NT2/D1 (cell line): ENCODE data around the gene CACNA1H.

Source experiments
- DNase-seq: peaks from one replicate; pipeline ENCODE4 v3.0.0-alpha.2; 2011; ENCODE audit warnings: low read depth, low spot score
- H3K27me3 ChIP-seq: 2 replicates; pipeline ENCODE4 v1.6.0; 2011; ENCODE audit warnings: mild to moderate bottlenecking; ENCODE audit not compliant: insufficient read length, insufficient read depth
- H3K36me3 ChIP-seq: 2 replicates; pipeline ENCODE4 v1.6.1; 2011; ENCODE audit warnings: mild to moderate bottlenecking, low read length, mixed read lengths; ENCODE audit not compliant: insufficient read depth, insufficient read length
- H3K4me1 ChIP-seq: 2 replicates; pipeline ENCODE4 v1.5.1; 2011; ENCODE audit not compliant: insufficient read depth, insufficient read length
- H3K4me3 ChIP-seq: 2 replicates; pipeline ENCODE4 v1.5.1; 2011; ENCODE audit warnings: low read depth; ENCODE audit not compliant: insufficient read length
- H3K9ac ChIP-seq: 2 replicates; pipeline ENCODE4 v1.6.0; 2011; ENCODE audit warnings: low read depth; ENCODE audit not compliant: insufficient read length
- H3K9me3 ChIP-seq: 2 replicates; pipeline ENCODE4 v1.5.1; 2011; ENCODE audit warnings: mild to moderate bottlenecking, low read length; ENCODE audit not compliant: insufficient read depth
- SUZ12 ChIP-seq: IDR thresholded peaks from 2 replicates; pipeline ENCODE4 v1.6.1; 2011; ENCODE audit not compliant: insufficient read length, insufficient read depth; ENCODE audit errors: extremely low read depth
- YY1 ChIP-seq: IDR thresholded peaks from 2 replicates; pipeline ENCODE4 v1.6.1; 2011; ENCODE audit not compliant: insufficient read length, insufficient read depth
- ZNF274 ChIP-seq: IDR thresholded peaks from 2 replicates; pipeline ENCODE4 v1.6.1; 2011; ENCODE audit warnings: mild to moderate bottlenecking, low read depth, low read length

Gene CACNA1H

GRCh38 chr16:1171854-1172428 lies 19.0 kb downstream of the CACNA1H start:
- Histone ChIP-seq H3K9ac (no peak overlapping the region), H3K4me3 (no peak overlapping the region), H3K36me3 (peaks cover 12% of the 10 kb centered on the region), H3K9me3 (no peaks in the 10 kb centered on the region), H3K27me3 (no peaks in the 10 kb centered on the region), H3K4me1 (peaks cover 22% of the 10 kb centered on the region)
- TF ChIP-seq YY1 = no peak
- TF ChIP-seq ZNF274 = no peak
- no peak for TF ChIP-seq SUZ12
- no peak for DNase-seq

- H3K4me3 ChIP-seq = no peak overlapping the region
- H3K9ac ChIP-seq = no peak overlapping the region
- peaks cover 28% of the 10 kb centered on the region for H3K4me1 ChIP-seq
- H3K9me3 ChIP-seq = no peaks in the 10 kb centered on the region
- TF ChIP-seq ZNF274 (no peak), YY1 (no peak), SUZ12 (no peak)
- no peaks in the 10 kb centered on the region for H3K27me3 ChIP-seq
- no peak for DNase-seq
- peaks cover 8% of the 10 kb centered on the region for H3K36me3 ChIP-seq
Measured at GRCh38 chr16:1172651-1173050, 19.7 kb downstream of the CACNA1H start.

GRCh38 chr16:1173788-1174451 lies 21.0 kb downstream of the CACNA1H start:
- H3K4me3 ChIP-seq = no peak overlapping the region
- TF ChIP-seq ZNF274 (no peak), YY1 (no peak), SUZ12 (no peak)
- H3K9me3 ChIP-seq = no peaks in the 10 kb centered on the region
- H3K27me3 ChIP-seq = no peaks in the 10 kb centered on the region
- DNase-seq = no peak
- H3K4me1 ChIP-seq = peaks cover 31% of the 10 kb centered on the region
- no peak overlapping the region for H3K9ac ChIP-seq
- peaks cover 8% of the 10 kb centered on the region for H3K36me3 ChIP-seq

GRCh38 chr16:1174477-1175357 lies 21.8 kb downstream of the CACNA1H start:
- H3K36me3 ChIP-seq = peaks cover 8% of the 10 kb centered on the region
- H3K4me3 ChIP-seq = no peak overlapping the region
- TF ChIP-seq YY1 (no peak), SUZ12 (no peak), ZNF274 (no peak)
- H3K9ac ChIP-seq = no peak overlapping the region
- DNase-seq = no peak
- no peaks in the 10 kb centered on the region for H3K27me3 ChIP-seq
- H3K4me1 ChIP-seq = peaks cover 26% of the 10 kb centered on the region
- H3K9me3 ChIP-seq = no peaks in the 10 kb centered on the region

GRCh38 chr16:1175566-1176279 lies 22.8 kb downstream of the CACNA1H start:
- peaks cover 25% of the 10 kb centered on the region for H3K4me1 ChIP-seq
- TF ChIP-seq ZNF274 (no peak), SUZ12 (no peak), YY1 (no peak)
- H3K4me3 ChIP-seq = no peak overlapping the region
- H3K9me3 ChIP-seq = no peaks in the 10 kb centered on the region
- no peak for DNase-seq
- peaks cover 8% of the 10 kb centered on the region for H3K36me3 ChIP-seq
- no peak overlapping the region for H3K9ac ChIP-seq
- no peaks in the 10 kb centered on the region for H3K27me3 ChIP-seq

GRCh38 chr16:1176280-1176897 lies 23.5 kb downstream of the CACNA1H start:
- Histone ChIP-seq H3K9me3 (no peaks in the 10 kb centered on the region), H3K9ac (peak overlapping the region; percentile 32), H3K4me1 (peaks cover 26% of the 10 kb centered on the region), H3K27me3 (no peaks in the 10 kb centered on the region), H3K36me3 (peaks cover 6% of the 10 kb centered on the region), H3K4me3 (no peak overlapping the region)
- no peak for DNase-seq
- TF ChIP-seq SUZ12 = no peak
- no peak for TF ChIP-seq YY1
- TF ChIP-seq ZNF274 = no peak
